ENCODE data around the gene DCST2. TPM values are rescaled to one million over a fixed set of nuclear protein-coding genes. Genes with fewer than 3 reads are reported as not detected.

Gene DCST2
- polyA plus RNA-seq, 2 of the 4 experiments (the other 2 are of a cell fraction) = 0.23 to 1.0 TPM

DNA sequence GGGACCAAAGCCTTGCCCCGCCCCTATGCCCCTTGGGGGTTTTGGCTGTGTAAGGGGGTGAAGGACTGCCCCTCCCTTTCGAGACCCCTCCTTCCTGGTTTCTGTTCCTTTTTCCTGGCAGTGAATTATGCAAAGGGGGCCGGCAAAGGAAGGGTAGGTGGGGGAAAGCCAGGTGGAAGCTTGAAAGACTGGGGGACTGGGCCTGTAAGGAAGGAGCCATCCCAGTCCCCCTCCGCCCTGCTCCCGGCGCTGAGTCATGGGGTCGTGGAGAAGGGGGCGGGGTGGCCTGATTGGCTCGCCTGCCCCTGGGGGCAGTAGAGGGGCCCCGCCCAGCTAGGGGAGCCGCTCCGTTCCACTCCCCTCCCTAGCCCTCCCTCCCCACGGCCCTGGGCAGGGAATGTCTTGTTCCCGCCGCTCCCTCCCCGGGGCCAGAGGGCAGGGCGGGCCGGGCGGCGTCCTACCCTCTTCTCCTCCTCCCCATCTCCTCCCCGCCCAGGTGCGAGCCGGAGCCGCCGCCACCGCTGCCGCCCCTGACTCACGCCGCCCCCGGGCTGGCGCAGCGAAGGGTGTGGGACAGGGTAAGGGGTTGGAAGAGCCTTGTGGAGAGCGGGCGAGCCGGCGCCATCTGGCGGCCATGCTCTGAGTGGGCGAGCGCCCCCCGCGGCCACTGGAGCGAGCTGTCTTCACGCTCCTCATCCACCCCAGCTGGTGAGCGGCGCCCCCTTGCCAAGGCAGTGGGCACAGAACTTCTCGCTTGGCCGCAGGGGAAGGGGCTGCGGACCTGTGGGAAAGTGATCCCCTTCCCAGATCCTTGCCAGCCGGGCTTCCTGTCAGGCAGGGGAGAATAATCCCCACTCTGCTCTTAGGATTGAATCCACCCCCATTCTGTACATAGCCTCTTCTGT is 16.3 kb downstream of the DCST2 start (continued):
- TF ChIP-seq, protein P1, sequence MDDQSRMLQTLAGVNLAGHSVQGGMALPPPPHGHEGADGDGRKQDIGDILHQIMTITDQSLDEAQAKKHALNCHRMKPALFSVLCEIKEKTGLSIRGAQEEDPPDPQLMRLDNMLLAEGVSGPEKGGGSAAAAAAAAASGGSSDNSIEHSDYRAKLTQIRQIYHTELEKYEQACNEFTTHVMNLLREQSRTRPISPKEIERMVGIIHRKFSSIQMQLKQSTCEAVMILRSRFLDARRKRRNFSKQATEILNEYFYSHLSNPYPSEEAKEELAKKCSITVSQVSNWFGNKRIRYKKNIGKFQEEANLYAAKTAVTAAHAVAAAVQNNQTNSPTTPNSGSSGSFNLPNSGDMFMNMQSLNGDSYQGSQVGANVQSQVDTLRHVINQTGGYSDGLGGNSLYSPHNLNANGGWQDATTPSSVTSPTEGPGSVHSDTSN (IDR thresholded peaks at IDR 0.05) = no peak; the same call in none of the 2 replicates
- TF ChIP-seq GATA3 (IDR thresholded peaks at IDR 0.05; ENCODE audit: borderline replicate concordance) (peak; percentile 64), NR3C1 (IDR thresholded peaks at IDR 0.05) (peak; percentile 81; the same call in 1 of the 3 replicates), MYC (IDR thresholded peaks at IDR 0.05; ENCODE audit: borderline replicate concordance, low read length) (peak; percentile 78), SMC3 (IDR thresholded peaks at IDR 0.05) (peak; percentile 99)
- TF ChIP-seq, protein P2, sequence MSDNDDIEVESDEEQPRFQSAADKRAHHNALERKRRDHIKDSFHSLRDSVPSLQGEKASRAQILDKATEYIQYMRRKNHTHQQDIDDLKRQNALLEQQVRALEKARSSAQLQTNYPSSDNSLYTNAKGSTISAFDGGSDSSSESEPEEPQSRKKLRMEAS (IDR thresholded peaks at IDR 0.05) = peak; percentile 94
- TF ChIP-seq, protein P3, sequence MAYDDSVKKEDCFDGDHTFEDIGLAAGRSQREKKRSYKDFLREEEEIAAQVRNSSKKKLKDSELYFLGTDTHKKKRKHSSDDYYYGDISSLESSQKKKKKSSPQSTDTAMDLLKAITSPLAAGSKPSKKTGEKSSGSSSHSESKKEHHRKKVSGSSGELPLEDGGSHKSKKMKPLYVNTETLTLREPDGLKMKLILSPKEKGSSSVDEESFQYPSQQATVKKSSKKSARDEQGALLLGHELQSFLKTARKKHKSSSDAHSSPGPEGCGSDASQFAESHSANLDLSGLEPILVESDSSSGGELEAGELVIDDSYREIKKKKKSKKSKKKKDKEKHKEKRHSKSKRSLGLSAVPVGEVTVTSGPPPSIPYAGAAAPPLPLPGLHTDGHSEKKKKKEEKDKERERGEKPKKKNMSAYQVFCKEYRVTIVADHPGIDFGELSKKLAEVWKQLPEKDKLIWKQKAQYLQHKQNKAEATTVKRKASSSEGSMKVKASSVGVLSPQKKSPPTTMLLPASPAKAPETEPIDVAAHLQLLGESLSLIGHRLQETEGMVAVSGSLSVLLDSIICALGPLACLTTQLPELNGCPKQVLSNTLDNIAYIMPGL (CRISPR knock-in tag; IDR thresholded peaks at IDR 0.05; ENCODE audit: borderline replicate concordance) = peak; percentile 74; the same call in 1 of the 2 replicates

DNA sequence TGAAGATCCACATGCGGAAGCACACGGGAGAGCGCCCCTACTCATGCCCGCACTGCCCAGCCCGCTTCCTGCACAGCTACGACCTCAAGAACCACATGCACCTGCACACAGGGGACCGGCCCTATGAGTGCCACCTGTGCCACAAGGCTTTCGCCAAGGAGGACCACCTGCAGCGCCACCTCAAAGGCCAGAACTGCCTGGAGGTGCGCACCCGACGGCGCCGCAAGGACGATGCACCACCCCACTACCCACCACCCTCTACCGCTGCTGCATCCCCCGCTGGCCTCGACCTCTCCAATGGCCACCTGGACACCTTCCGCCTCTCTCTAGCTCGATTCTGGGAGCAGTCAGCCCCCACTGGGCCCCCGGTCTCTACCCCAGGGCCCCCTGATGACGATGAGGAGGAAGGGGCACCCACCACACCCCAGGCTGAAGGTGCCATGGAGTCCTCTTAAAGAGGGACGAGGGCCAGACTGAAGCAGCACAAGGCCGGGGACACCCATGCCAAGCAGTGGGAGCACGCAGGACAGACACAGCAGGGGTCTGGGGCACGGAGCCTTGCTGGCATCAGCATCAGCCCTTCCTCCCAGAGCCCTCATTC is 17.2 kb downstream of the DCST2 start:
- H3K4me3 ChIP-seq = 0 out of 3 replicates have a peak overlapping the region, but pooled peaks have one; percentile 15
- FAIRE-seq (no peak), ATAC-seq (0 out of 6 replicates have a peak, but pooled peaks of 1 of the 2 experiments have one; percentile 4)

DNA sequence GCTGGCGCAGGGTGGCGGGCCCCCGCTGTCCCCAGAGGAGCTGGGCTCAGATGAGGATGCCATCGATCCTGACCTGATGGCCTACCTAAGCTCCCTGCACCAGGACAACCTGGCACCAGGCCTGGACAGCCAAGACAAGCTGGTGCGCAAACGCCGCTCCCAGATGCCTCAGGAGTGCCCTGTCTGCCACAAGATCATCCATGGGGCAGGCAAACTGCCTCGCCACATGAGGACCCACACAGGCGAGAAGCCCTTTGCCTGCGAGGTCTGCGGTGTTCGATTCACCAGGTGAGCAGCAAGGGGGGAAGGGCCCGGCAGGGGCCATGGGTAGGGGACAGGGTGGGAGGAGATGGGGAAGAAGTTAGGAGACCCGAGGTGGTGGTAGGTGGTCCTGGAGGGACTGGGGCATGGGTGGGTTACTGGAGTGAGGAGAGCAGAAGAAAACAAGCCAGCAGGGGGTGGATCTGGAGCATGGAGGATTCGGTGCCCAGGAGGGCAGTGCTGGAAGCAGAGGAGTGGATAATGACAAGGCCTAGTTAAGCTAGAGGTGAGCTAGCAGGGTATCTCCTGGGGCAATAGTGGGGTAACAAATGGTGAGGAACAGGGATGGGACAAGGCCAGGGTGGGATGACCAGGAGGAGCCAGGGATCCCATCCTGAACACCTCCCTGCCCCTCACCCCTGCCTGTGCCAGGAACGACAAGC is 17.9 kb downstream of the DCST2 start:
- DNase-seq (ENCODE audit: low read depth in 1 of 2, low spot score in 1 of 2) = no peak
- peak overlapping the region; percentile 96 to 99; a peak in 5 of 6 replicates for H3K27ac ChIP-seq
- 86% methylated on average over 8 of the region's 16 CpGs for WGBS (ENCODE audit: missing lambda C conversion rate)
- ChIA-PET CTCF (interaction anchor here (1.6 to 2.2 kb wide), 3 partner anchors 76 to 152 kb away, joined by 4 to 8 read pairs (median 5); no protein-coding TSS in a partner anchor), POLR2A (interaction anchor here (0.6 to 2.8 kb wide), 5 partner anchors 9 to 79 kb away, joined by 3 to 23 read pairs (median 5); partner anchors contain the start of genes CKS1B and PMVK)
- no peak overlapping the region for H3K4me3 ChIP-seq
- H3K4me1 ChIP-seq = peaks cover 79% of the 10 kb centered on the region
- no peak for ATAC-seq
- no peak overlapping the region; the same call in 2 of the 3 replicates for H3K4me2 ChIP-seq
- FAIRE-seq = no peak
- no peak for TF ChIP-seq CBX8 (IDR thresholded peaks at IDR 0.05)
- no peak for TF ChIP-seq EHMT2 (IDR thresholded peaks at IDR 0.05; ENCODE audit: low read depth)
- TF ChIP-seq KDM5A (IDR thresholded peaks at IDR 0.05) = no peak
- TF ChIP-seq SREBF2 (IDR thresholded peaks at IDR 0.05) = no peak
- TF ChIP-seq CEBPB (IDR thresholded peaks at IDR 0.05) = no peak
- TF ChIP-seq RAD21 (conservative IDR thresholded peaks at IDR 0.05 in 1 of 2, IDR thresholded peaks at IDR 0.05 in 1 of 2) = no peak
- no peaks in the 10 kb centered on the region for H3K9me3 ChIP-seq

More for the DNA sequence above, 17.2 kb downstream of the DCST2 start:
- 83% methylated on average over 17 of the region's 26 CpGs for WGBS (ENCODE audit: missing lambda C conversion rate)
- Histone ChIP-seq H3K4me1 (peaks cover 74% of the 10 kb centered on the region), H3K9me3 (no peaks in the 10 kb centered on the region), H3K4me2 (peak overlapping the region; percentile 76), H3K27ac (peak overlapping the region; percentile 96 to 99)
- no peak for DNase-seq (ENCODE audit: low read depth in 1 of 2, low spot score in 1 of 2)
- POLR2A ChIA-PET = interaction anchor here (1.5 to 2.8 kb wide), 5 partner anchors 12 to 46 kb away, joined by 5 to 23 read pairs (median 14); partner anchors contain the start of genes CKS1B and SHC1
- CTCF ChIA-PET = interaction anchor here (1.6 to 2.2 kb wide), 3 partner anchors 75 to 151 kb away, joined by 4 to 8 read pairs (median 5); no protein-coding TSS in a partner anchor
- no peak for TF ChIP-seq SREBF2 (IDR thresholded peaks at IDR 0.05)

All from A549 (cell line).